ENCODE data around the gene GPR87.

GPR87 gene

GRCh38 chr3:151316267-151316991, at the start of gene GPR87:
GPR87 (minus strand) TSS chr3:151316820; CDS start chr3:151300100, 16,720 bp downstream.
- peak in 1 of 56 donors; percentile 11 for DNase-seq

- DNase-seq = no peak
Measured at GRCh38 chr3:151362751-151363174, 46.1 kb upstream of the GPR87 start.

GRCh38 chr3:151357463-151357850, 40.8 kb upstream of the GPR87 start:
- DNase-seq = no peak

- peak in 2 of 56 donors; percentile 1 to 13 for DNase-seq
Measured at GRCh38 chr3:151356794-151357462, 40.3 kb upstream of the GPR87 start.

GRCh38 chr3:151351648-151352047, 35.0 kb upstream of the GPR87 start:
- no peak for DNase-seq

GRCh38 chr3:151351219-151351618, 34.6 kb upstream of the GPR87 start:
- no peak for DNase-seq

- DNase-seq = no peak
Measured at GRCh38 chr3:151350656-151351055, 34.0 kb upstream of the GPR87 start.

- DNase-seq = peak in 14 of 56 donors; percentile 1 to 39 (median 12)
Measured at GRCh38 chr3:151347432-151347831, 30.8 kb upstream of the GPR87 start.

GRCh38 chr3:151346292-151346691, 29.7 kb upstream of the GPR87 start:
- DNase-seq = no peak

GRCh38 chr3:151345859-151346258, 29.2 kb upstream of the GPR87 start:
- DNase-seq = no peak

- no peak for DNase-seq
Measured at GRCh38 chr3:151331696-151332095, 15.1 kb upstream of the GPR87 start.

GRCh38 chr3:151330899-151331298, 14.3 kb upstream of the GPR87 start:
- DNase-seq = no peak

GRCh38 chr3:151330379-151330778, 13.8 kb upstream of the GPR87 start:
- no peak for DNase-seq

GRCh38 chr3:151329363-151329762, 12.7 kb upstream of the GPR87 start, which contains the start of gene P2RY13:
P2RY13 (minus strand) TSS chr3:151329549; CDS start chr3:151329528, 21 bp downstream.
- no peak for DNase-seq

GRCh38 chr3:151328298-151328995, 11.8 kb upstream of the GPR87 start:
- peak in 4 of 56 donors; percentile 1 to 21 (median 10) for DNase-seq

GRCh38 chr3:151327571-151328198, 11.1 kb upstream of the GPR87 start:
- DNase-seq = no peak

- no peak for DNase-seq
Measured at GRCh38 chr3:151322511-151322910, 5.9 kb upstream of the GPR87 start.

GRCh38 chr3:151321526-151321925, 4.9 kb upstream of the GPR87 start:
- DNase-seq = no peak

GRCh38 chr3:151320131-151320530, 3.5 kb upstream of the GPR87 start:
- no peak for DNase-seq

GRCh38 chr3:151319628-151320027, 3.0 kb upstream of the GPR87 start:
- DNase-seq = no peak

GRCh38 chr3:151318991-151319390, 2.4 kb upstream of the GPR87 start:
- no peak for DNase-seq

- no peak for DNase-seq
Measured at GRCh38 chr3:151318313-151318712, 1.7 kb upstream of the GPR87 start.

Measured in amygdala (tissue), 56 donors.